Caco-2 (cell line): ENCODE data around the gene DSTN. TPM values are rescaled to one million over a fixed set of nuclear protein-coding genes. Genes with fewer than 3 reads are reported as not detected.

Source experiments
- Bru-seq: library from RNA; stranded (reverse); fragments of 400-500 nt; gene quantifications from one replicate; lab custom pipeline; 2021; lab: Mats Ljungman, UMichigan
- BruChase-seq, 2 experiments: library from RNA; stranded (reverse); fragments of 400-500 nt; gene quantifications; one replicate each; lab custom pipeline; 2021; lab: Mats Ljungman, UMichigan
- BruUV-seq: library from RNA; stranded (reverse); fragments of 400-500 nt; replicated peaks from 2 replicates; lab custom pipeline; 2021; lab: Mats Ljungman, UMichigan
- CTCF ChIA-PET: fragments of 300-600 bp; sonication (Branson Sonifier 250); formaldehyde crosslinking; loops from one replicate; lab custom pipeline; 2022; ENCODE audit warnings: antibody characterized with exemption; lab: Charles Lee
- POLR2A ChIA-PET: fragments of 300-600 bp; sonication (Branson Sonifier 250); formaldehyde crosslinking; loops from one replicate; lab custom pipeline; 2022; ENCODE audit warnings: antibody characterized with exemption; lab: Charles Lee
- DNase-seq, 2 experiments: peaks; one replicate each; pipeline versions ENCODE4 v3.0.0 to v3.0.0-alpha.2; 2020 to 2022
- H3K27me3 ChIP-seq: replicated peaks from 2 replicates; pipeline ENCODE4 v1.6.0; 2011; ENCODE audit warnings: low read length; ENCODE audit not compliant: control insufficient read depth, insufficient read depth
- H3K36me3 ChIP-seq: 2 replicates; pipeline ENCODE4 v1.5.1; 2011; ENCODE audit warnings: low read length; ENCODE audit not compliant: control insufficient read depth, insufficient read depth
- H3K4me1 ChIP-seq: fragments of 250-450 bp; sonication (Bioruptor Pico); 2 replicates; pipeline ENCODE4 v1.5.1; 2020; ENCODE audit warnings: mild to moderate bottlenecking
- H3K4me3 ChIP-seq: 2 replicates; pipeline ENCODE4 v1.5.1; 2011; ENCODE audit warnings: low read depth, mild to moderate bottlenecking, control low read depth, low read length
- H3K9me3 ChIP-seq: fragments of 250-450 bp; sonication (Bioruptor Pico); 2 replicates; pipeline ENCODE4 v1.5.1; 2020; ENCODE audit warnings: mild to moderate bottlenecking, moderate library complexity
- H3K27ac Mint-ChIP-seq: one replicate; pipeline ENCODE4 v1.8.0; 2022; ENCODE audit warnings: mixed read lengths; ENCODE audit not compliant: unreplicated experiment
- H3K27me3 Mint-ChIP-seq: one replicate; pipeline ENCODE4 v1.8.0; 2022; ENCODE audit warnings: mixed read lengths; ENCODE audit not compliant: insufficient read depth, unreplicated experiment
- H3K36me3 Mint-ChIP-seq: one replicate; pipeline ENCODE4 v1.8.0; 2022; ENCODE audit warnings: mild to moderate bottlenecking, mixed read lengths; ENCODE audit not compliant: insufficient read depth, unreplicated experiment
- H3K4me1 Mint-ChIP-seq: one replicate; pipeline ENCODE4 v1.8.0; 2022; ENCODE audit warnings: low read depth, mixed read lengths; ENCODE audit not compliant: unreplicated experiment
- H3K4me3 Mint-ChIP-seq: one replicate; pipeline ENCODE4 v1.8.0; 2022; ENCODE audit warnings: mild to moderate bottlenecking, moderate library complexity, mixed read lengths; ENCODE audit not compliant: unreplicated experiment
- H3K9me3 Mint-ChIP-seq: one replicate; pipeline ENCODE4 v1.8.0; 2022; ENCODE audit warnings: mixed read lengths; ENCODE audit not compliant: unreplicated experiment
- intact Hi-C: fragments of 100-400 bp; cut with micrococcal nuclease; formaldehyde crosslinking; loops from one replicate; pipeline ENCODE4 v1.10.0; 2022; ENCODE audit not compliant: unreplicated experiment
- long read RNA-seq: library from polyadenylated mRNA; stranded (forward); transcript quantifications from one replicate; pipeline ENCODE4 v2.0.0, GENCODE V29; 2022
- total RNA-seq: library from RNA; stranded (reverse); gene quantifications from 2 replicates; pipeline ENCODE4 v1.2.3, GENCODE V29; 2022
- TF ChIP-seq, protein P1 (sequence below), 2 experiments: fragments of 200-600 bp in 1 of 2; IDR thresholded peaks; 1 replicate in 1 of 2; 2 replicates in 1 of 2; pipeline versions ENCODE4 v1.5.1 to v1.8.0; 2011 to 2022; ENCODE audit warnings: antibody characterized with exemption in 1 of 2, control low read depth in 1 of 2, inconsistent platforms in 1 of 2, low read depth in 1 of 2, low read length in 1 of 2, mild to moderate bottlenecking in 1 of 2, moderate library complexity in 1 of 2; ENCODE audit not compliant: insufficient read depth in 1 of 2, severe bottlenecking in 1 of 2, unreplicated experiment in 1 of 2

DSTN gene
- total RNA-seq (313 and 318 TPM in 2 replicates), Bru-seq, nascent RNA (percentile 95 among the genes with signal in this experiment), BruChase-seq, experiment 1, labeled RNA remaining after a 2-hour chase (percentile 89 among the genes with signal in this experiment), BruChase-seq, experiment 2, labeled RNA remaining after a 6-hour chase (percentile 95 among the genes with signal in this experiment)
- long read RNA-seq, transcript DSTN-201 (4 exons, 3,617 nt): major isoform, 796 of 890 reads
- long read RNA-seq, transcript DSTN-203 (5 exons, 1,853 nt): minor isoform, 18 of 890 reads
- long read RNA-seq, partial matches to known transcripts: 9 of 890 reads
- long read RNA-seq, other reads (novel, unspliced or antisense): 67 of 890 reads

DNA sequence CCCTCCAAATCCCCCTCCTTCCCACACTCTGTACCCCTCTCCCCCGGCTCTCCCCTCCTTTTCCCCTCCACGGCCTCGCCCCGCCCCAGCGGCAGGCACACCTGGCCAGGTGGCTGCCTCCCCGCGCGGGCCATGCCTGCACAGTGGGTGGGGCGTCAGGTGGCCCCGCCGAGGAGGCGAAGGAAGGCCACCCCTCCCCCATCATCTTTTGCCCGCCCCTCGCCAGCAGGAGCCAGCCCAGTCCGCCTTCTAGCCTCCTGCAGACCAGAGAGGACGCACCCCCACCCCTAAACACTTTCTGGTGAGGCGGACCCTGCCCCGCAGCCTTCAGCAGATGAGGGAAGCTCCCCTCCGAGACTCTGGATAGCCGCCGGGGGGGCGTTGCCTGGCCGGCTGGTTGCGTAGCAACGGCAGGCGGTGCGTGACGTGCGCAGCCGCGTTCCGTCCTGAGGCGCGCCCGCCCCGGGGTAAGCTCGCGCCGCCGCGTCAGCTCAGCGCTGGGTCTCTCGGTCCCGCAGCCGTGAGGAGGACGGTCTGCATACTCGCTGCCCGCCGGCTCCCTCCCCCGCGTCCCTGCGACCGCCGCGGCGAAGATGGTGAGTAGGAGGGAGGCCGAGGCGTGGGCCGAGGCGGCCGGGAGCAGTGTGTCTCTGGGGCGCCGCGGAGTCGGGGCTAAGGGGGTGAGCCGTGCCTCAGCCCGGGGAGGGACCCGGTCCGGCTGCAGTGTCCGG, at the start of gene DSTN:
Gene DSTN, plus strand, starts transcription at position 460 of the 731 bp plus-strand sequence. Its CDS starts 134 bp downstream, at position 594.
- no peaks in the 10 kb centered on the region for H3K9me3 Mint-ChIP-seq
- H3K27ac Mint-ChIP-seq: peak within 1 kb of the TSS; percentile 87

DNA sequence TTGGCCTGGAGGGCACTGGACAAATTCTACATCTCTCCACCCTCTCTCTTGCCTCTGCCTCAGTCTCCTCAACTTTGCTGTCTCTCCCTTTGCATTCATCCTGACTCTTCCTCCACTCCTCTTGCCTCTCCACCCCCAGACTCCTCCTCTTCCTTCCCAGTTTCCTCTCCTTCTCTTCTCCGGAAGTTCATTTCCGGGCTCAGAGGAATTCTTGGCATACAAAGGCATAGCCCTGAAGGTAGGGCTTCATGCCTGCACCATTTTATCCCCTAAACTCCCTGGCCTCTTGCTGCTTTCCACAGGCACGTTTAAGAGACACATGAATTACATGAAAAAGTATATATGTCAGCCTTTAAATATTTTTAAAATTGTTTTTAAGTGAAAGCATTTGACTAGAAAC, 49.3 kb upstream of the DSTN start:
- TF ChIP-seq, protein P1, sequence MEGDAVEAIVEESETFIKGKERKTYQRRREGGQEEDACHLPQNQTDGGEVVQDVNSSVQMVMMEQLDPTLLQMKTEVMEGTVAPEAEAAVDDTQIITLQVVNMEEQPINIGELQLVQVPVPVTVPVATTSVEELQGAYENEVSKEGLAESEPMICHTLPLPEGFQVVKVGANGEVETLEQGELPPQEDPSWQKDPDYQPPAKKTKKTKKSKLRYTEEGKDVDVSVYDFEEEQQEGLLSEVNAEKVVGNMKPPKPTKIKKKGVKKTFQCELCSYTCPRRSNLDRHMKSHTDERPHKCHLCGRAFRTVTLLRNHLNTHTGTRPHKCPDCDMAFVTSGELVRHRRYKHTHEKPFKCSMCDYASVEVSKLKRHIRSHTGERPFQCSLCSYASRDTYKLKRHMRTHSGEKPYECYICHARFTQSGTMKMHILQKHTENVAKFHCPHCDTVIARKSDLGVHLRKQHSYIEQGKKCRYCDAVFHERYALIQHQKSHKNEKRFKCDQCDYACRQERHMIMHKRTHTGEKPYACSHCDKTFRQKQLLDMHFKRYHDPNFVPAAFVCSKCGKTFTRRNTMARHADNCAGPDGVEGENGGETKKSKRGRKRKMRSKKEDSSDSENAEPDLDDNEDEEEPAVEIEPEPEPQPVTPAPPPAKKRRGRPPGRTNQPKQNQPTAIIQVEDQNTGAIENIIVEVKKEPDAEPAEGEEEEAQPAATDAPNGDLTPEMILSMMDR (IDR thresholded peaks at IDR 0.05; ENCODE audit: insufficient read depth in 1 of 2, low read depth in 1 of 2, low read length in 1 of 2, severe bottlenecking in 1 of 2, unreplicated experiment in 1 of 2): no peak
- no peaks in the 10 kb centered on the region for H3K36me3 Mint-ChIP-seq
- no peaks in the 10 kb centered on the region for H3K9me3 Mint-ChIP-seq
- no peak overlapping the region for H3K4me3 Mint-ChIP-seq
- H3K4me1 Mint-ChIP-seq: peaks cover 27% of the 10 kb centered on the region
- Histone ChIP-seq H3K4me3 (no peak overlapping the region), H3K36me3 (no peaks in the 10 kb centered on the region), H3K9me3 (no peaks in the 10 kb centered on the region), H3K27me3 (no peaks in the 10 kb centered on the region), H3K4me1 (peaks cover 56% of the 10 kb centered on the region)
- POLR2A ChIA-PET: interaction anchor here (0.7 to 1.3 kb wide), 2 partner anchors 49 to 90 kb away, joined by 3 to 4 read pairs; partner anchors contain the start of gene DSTN
- BruUV-seq: no TSS peak
- peak overlapping the region; percentile 59 for H3K27ac Mint-ChIP-seq
- intact Hi-C loops: no loop called here
- no peak for DNase-seq
- CTCF ChIA-PET: interaction anchor here (1.5 kb wide), 1 partner anchor 15 kb away, joined by 9 read pairs; no protein-coding TSS in a partner anchor
- H3K27me3 Mint-ChIP-seq: no peaks in the 10 kb centered on the region

More for the DNA sequence above, at the start of gene DSTN:
- Histone ChIP-seq H3K27me3 (no peaks in the 10 kb centered on the region), H3K4me1 (peaks cover 23% of the 10 kb centered on the region), H3K36me3 (no peaks in the 10 kb centered on the region; the same call in 1 of the 2 replicates), H3K9me3 (no peaks in the 10 kb centered on the region), H3K4me3 (peak within 1 kb of the TSS; percentile 98)
- ChIA-PET POLR2A (interaction anchor here (0.6 to 2.2 kb wide), 32 partner anchors 10 to 568 kb away, joined by 3 to 30 read pairs (median 4); partner anchors contain the start of genes BFSP1, KAT14, PET117 and RRBP1), CTCF (interaction anchor here (0.6 to 1.5 kb wide), 18 partner anchors 20 to 568 kb away, joined by 3 to 13 read pairs (median 4); partner anchors contain the start of genes BFSP1, KAT14 and PET117)
- DNase-seq: peak; percentile 99 to 100
- intact Hi-C loops: loop anchor here (1.0 to 5.0 kb wide), 6 partner anchors 11 to 398 kb away; partner anchors contain the start of genes MGME1 and SNX5
- BruUV-seq: no TSS peak
- no peaks in the 10 kb centered on the region for H3K27me3 Mint-ChIP-seq
- H3K36me3 Mint-ChIP-seq: peaks cover 36% of the 10 kb centered on the region
- TF ChIP-seq, protein P1 (IDR thresholded peaks at IDR 0.05; ENCODE audit: insufficient read depth in 1 of 2, low read depth in 1 of 2, low read length in 1 of 2, severe bottlenecking in 1 of 2, unreplicated experiment in 1 of 2): no peak
- H3K4me3 Mint-ChIP-seq: peak within 1 kb of the TSS; percentile 73
- H3K4me1 Mint-ChIP-seq: peaks cover 32% of the 10 kb centered on the region

DNA sequence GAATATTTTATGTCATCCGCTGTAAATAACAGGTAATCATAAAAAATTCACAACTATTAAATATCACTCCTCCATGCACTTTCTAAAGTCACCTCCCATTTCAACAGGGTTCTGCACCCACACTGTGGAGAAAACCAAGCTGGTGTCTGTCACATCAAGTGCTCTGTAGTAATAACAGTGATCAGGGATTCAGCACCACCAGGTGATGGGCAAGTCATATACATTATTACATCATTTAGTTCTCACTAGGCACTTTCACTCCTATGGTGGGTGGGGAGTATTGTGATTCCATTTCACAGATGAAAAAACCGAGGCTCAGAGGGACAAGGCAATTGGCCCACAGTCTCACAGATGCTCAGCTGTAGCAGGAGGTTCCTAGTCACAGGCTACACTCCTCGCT, 47.3 kb upstream of the DSTN start:
- ChIA-PET CTCF (no interaction called here), POLR2A (no interaction called here)
- H3K27me3 Mint-ChIP-seq: no peaks in the 10 kb centered on the region
- intact Hi-C loops: no loop called here
- Histone ChIP-seq H3K4me1 (peaks cover 37% of the 10 kb centered on the region), H3K27me3 (no peaks in the 10 kb centered on the region), H3K9me3 (no peaks in the 10 kb centered on the region), H3K36me3 (no peaks in the 10 kb centered on the region), H3K4me3 (no peak overlapping the region)
- H3K27ac Mint-ChIP-seq: peak overlapping the region; percentile 42
- no peaks in the 10 kb centered on the region for H3K9me3 Mint-ChIP-seq
- no TSS peak for BruUV-seq
- H3K4me1 Mint-ChIP-seq: peaks cover 24% of the 10 kb centered on the region
- H3K36me3 Mint-ChIP-seq: no peaks in the 10 kb centered on the region
- no peak overlapping the region for H3K4me3 Mint-ChIP-seq
- no peak for DNase-seq
- TF ChIP-seq, protein P1 (IDR thresholded peaks at IDR 0.05; ENCODE audit: insufficient read depth in 1 of 2, low read depth in 1 of 2, low read length in 1 of 2, severe bottlenecking in 1 of 2, unreplicated experiment in 1 of 2): no peak
